B cell (primary cell): Measurements from ENCODE around the gene SPOCK1. TPM values are rescaled to one million over a fixed set of nuclear protein-coding genes. Genes with fewer than 3 reads are reported as not detected.

Experiments used
- ATAC-seq: fragments of 200-7000 bp; cut with Tn5 transposase; one replicate; pipeline ENCODE4 v1.10.0; 2021; ENCODE audit warnings: low read depth, mild to moderate bottlenecking, moderate number of reproducible peaks, moderate library complexity
- CTCF ChIA-PET: fragments of 350-600 bp; sonication (Branson Sonifier 250); formaldehyde crosslinking; loops from one replicate; lab custom pipeline; 2021; ENCODE audit warnings: antibody characterized with exemption, inconsistent platforms; lab: Charles Lee
- POLR2A ChIA-PET: fragments of 350-600 bp; sonication (Branson Sonifier 250); formaldehyde crosslinking; loops from one replicate; lab custom pipeline; 2021; ENCODE audit warnings: antibody characterized with exemption; lab: Charles Lee
- DNase-seq: peaks from one replicate; pipeline ENCODE4 v3.0.0; 2013
- H2AFZ ChIP-seq: 2 replicates; pipeline ENCODE4 v1.6.1; 2012; ENCODE audit warnings: mild to moderate bottlenecking, low read depth, low read length; ENCODE audit not compliant: insufficient read depth, poor library complexity, severe bottlenecking
- H3K27ac ChIP-seq, 2 donors: 1 replicate in 1 of 2; 2 replicates in 1 of 2; pipeline ENCODE4 v1.5.1; 2012 to 2013; ENCODE audit warnings: low read length in 2 of 2, mild to moderate bottlenecking in 2 of 2, moderate library complexity in 1 of 2
- H3K27me3 ChIP-seq, 4 experiments: fragments of 200-600 bp in 1 of 4; sonication (generic) in 1 of 4; replicated peaks in 1 of 4; 1 replicate in 2 of 4; 2 replicates in 2 of 4; pipeline versions ENCODE4 v1.6.1 to v1.7.0; 2013 to 2016; ENCODE audit warnings: low read length in 3 of 4, mild to moderate bottlenecking in 2 of 4, mixed read lengths in 1 of 4, moderate library complexity in 1 of 4; ENCODE audit not compliant: insufficient read depth in 4 of 4, control insufficient read depth in 3 of 4; ENCODE audit errors: control extremely low read depth in 1 of 4
- H3K36me3 ChIP-seq, 2 experiments: replicated peaks in 1 of 2; 1 replicate in 1 of 2; 2 replicates in 1 of 2; pipeline versions ENCODE4 v1.6.1 to v1.7.1; 2013; ENCODE audit warnings: low read length in 1 of 2; ENCODE audit not compliant: insufficient read depth in 2 of 2, control insufficient read depth in 1 of 2; ENCODE audit errors: control extremely low read depth in 1 of 2, extremely low read depth in 1 of 2
- H3K4me1 ChIP-seq, 2 donors: fragments of 200-600 bp in 1 of 2; sonication (generic) in 1 of 2; 1 replicate in 1 of 2; 2 replicates in 1 of 2; pipeline versions ENCODE4 v1.5.1 to v1.6.1; 2013 to 2017; ENCODE audit warnings: low read length in 2 of 2; ENCODE audit not compliant: control insufficient read depth in 2 of 2, insufficient read depth in 2 of 2
- H3K4me2 ChIP-seq: replicated peaks from 2 replicates; pipeline ENCODE3; 2012; ENCODE audit warnings: mild to moderate bottlenecking, low read depth, low read length; ENCODE audit not compliant: poor library complexity, severe bottlenecking
- H3K4me3 ChIP-seq, 5 experiments: fragments of 200-600 bp in 1 of 5; sonication (generic) in 1 of 5; 1 replicate in 3 of 5; 2 replicates in 2 of 5; pipeline versions ENCODE4 v1.5.1 to v1.7.0; 2011 to 2016; ENCODE audit warnings: low read length in 4 of 5, mild to moderate bottlenecking in 4 of 5, low read depth in 2 of 5, control low read depth in 1 of 5, moderate library complexity in 1 of 5; ENCODE audit not compliant: insufficient read depth in 1 of 5; ENCODE audit errors: control extremely low read depth in 1 of 5, extremely low read depth in 1 of 5
- H3K79me2 ChIP-seq: fragments of 200-600 bp; sonication (generic); one replicate; pipeline ENCODE4 v1.6.0; 2016; ENCODE audit warnings: low read length; ENCODE audit not compliant: control insufficient read depth, insufficient read depth
- H3K9ac ChIP-seq: fragments of 200-600 bp; sonication (generic); 2 replicates; pipeline ENCODE4 v1.6.1; 2017; ENCODE audit warnings: mild to moderate bottlenecking, low read length, moderate library complexity
- H3K9me3 ChIP-seq, 3 donors: one replicate each; pipeline versions ENCODE4 v1.6.1 to v1.7.1; 2013; ENCODE audit warnings: low read length in 2 of 3; ENCODE audit not compliant: control insufficient read depth in 2 of 3, insufficient read depth in 1 of 3; ENCODE audit errors: control extremely low read depth in 1 of 3
- H4K20me1 ChIP-seq: 2 replicates; pipeline ENCODE4 v1.6.0; 2012; ENCODE audit warnings: mild to moderate bottlenecking, low read length; ENCODE audit not compliant: insufficient read depth, control insufficient read depth, poor library complexity, severe bottlenecking
- H3K27ac Mint-ChIP-seq: one replicate; pipeline ENCODE4 v1.8.0; 2021; ENCODE audit warnings: mixed read lengths
- H3K27me3 Mint-ChIP-seq: one replicate; pipeline ENCODE4 v1.8.0; 2021; ENCODE audit warnings: mixed read lengths
- H3K4me1 Mint-ChIP-seq: one replicate; pipeline ENCODE4 v1.8.0; 2021; ENCODE audit warnings: mixed read lengths
- H3K4me3 Mint-ChIP-seq: one replicate; pipeline ENCODE4 v1.8.0; 2021; ENCODE audit warnings: mixed read lengths
- H3K9me3 Mint-ChIP-seq: one replicate; pipeline ENCODE4 v1.8.0; 2022; ENCODE audit warnings: mixed read lengths; ENCODE audit not compliant: insufficient read depth
- CTCF ChIP-seq: fragments of 200-600 bp; IDR thresholded peaks from one replicate; pipeline ENCODE4 v1.8.0; 2022; ENCODE audit warnings: antibody characterized with exemption, mild to moderate bottlenecking
- EZH2 ChIP-seq: IDR thresholded peaks from 2 replicates; pipeline ENCODE4 v1.6.1; 2012; ENCODE audit warnings: borderline replicate concordance, low read depth, mild to moderate bottlenecking, moderate library complexity, low read length; ENCODE audit not compliant: insufficient read depth, poor library complexity, severe bottlenecking
- WGBS: methylation state at CpG from one replicate; pipeline ENCODE4 v1.1.5; 2013; ENCODE audit warnings: missing lambda C conversion rate; ENCODE audit not compliant: insufficient coverage; 5-methylcytosine and 5-hydroxymethylcytosine counted together
- intact Hi-C: fragments of 100-400 bp; cut with micrococcal nuclease; formaldehyde crosslinking; loops from one replicate; pipeline ENCODE4 v1.10.0; 2022
- polyA plus RNA-seq: library from polyadenylated mRNA; depleted of rRNA; stranded (reverse); fragments of >200 nt; gene quantifications from 2 replicates; pipeline ENCODE4 v1.2.3, GENCODE V29; 2012
- total RNA-seq, 2 donors: library from RNA; stranded (reverse); fragments of 120-200 nt in 1 of 2; gene quantifications; 1 replicate in 1 of 2; 2 replicates in 1 of 2; pipeline versions ENCODE4 v1.2.3 to v1.2.4, GENCODE V29; 2013 to 2022

Gene SPOCK1
- total and polyA plus RNA-seq, 2 donors (not counting 1 experiment from before 2014, with no cell fraction given): not detected

- Histone ChIP-seq H3K36me3 (no peaks in the 10 kb centered on the region), H3K4me3 (no peak overlapping the region), H3K27ac (no peak overlapping the region), H3K4me2 (no peak overlapping the region), H3K9me3 (no peaks in the 10 kb centered on the region), H3K9ac (no peak overlapping the region), H3K27me3 (peaks cover 0 to 2% (median 0%) of the 10 kb centered on the region in 4 experiments), H3K4me1 (no peaks in the 10 kb centered on the region), H2AFZ (no peak overlapping the region), H4K20me1 (no peaks in the 10 kb centered on the region), H3K79me2 (no peaks in the 10 kb centered on the region)
- H3K27me3 Mint-ChIP-seq: no peaks in the 10 kb centered on the region
- H3K9me3 Mint-ChIP-seq: no peaks in the 10 kb centered on the region
- CTCF ChIA-PET: interaction anchor here (0.5 kb wide), 1 partner anchor 16 kb away, joined by 3 read pairs; no protein-coding TSS in a partner anchor
- no peak overlapping the region for H3K4me3 Mint-ChIP-seq
- POLR2A ChIA-PET: no interaction called here
- H3K27ac Mint-ChIP-seq: no peak overlapping the region
- DNase-seq (no peak), ATAC-seq (no peak)
- WGBS: 83% methylated on average over 1 of the region's 4 CpGs
- TF ChIP-seq EZH2 (no peak), CTCF (no peak)
- H3K4me1 Mint-ChIP-seq: no peaks in the 10 kb centered on the region
- intact Hi-C loops: no loop called here
Measured at GRCh38 chr5:137128012-137128411, 371.1 kb downstream of the SPOCK1 start.

GRCh38 chr5:137126829-137127228 lies 372.3 kb downstream of the SPOCK1 start:
- Histone ChIP-seq H3K36me3 (no peaks in the 10 kb centered on the region), H4K20me1 (no peaks in the 10 kb centered on the region), H2AFZ (no peak overlapping the region), H3K9ac (no peak overlapping the region), H3K4me3 (no peak overlapping the region), H3K27me3 (peaks cover 0 to 2% (median 0%) of the 10 kb centered on the region in 4 experiments), H3K27ac (no peak overlapping the region), H3K4me2 (no peak overlapping the region), H3K4me1 (no peaks in the 10 kb centered on the region), H3K79me2 (no peaks in the 10 kb centered on the region), H3K9me3 (no peaks in the 10 kb centered on the region)
- no peak overlapping the region for H3K27ac Mint-ChIP-seq
- 100% methylated on average over 1 of the region's 1 CpG for WGBS
- ChIA-PET POLR2A (no interaction called here), CTCF (no interaction called here)
- H3K4me3 Mint-ChIP-seq: no peak overlapping the region
- DNase-seq (no peak), ATAC-seq (no peak)
- no peaks in the 10 kb centered on the region for H3K4me1 Mint-ChIP-seq
- H3K9me3 Mint-ChIP-seq: no peaks in the 10 kb centered on the region
- no peaks in the 10 kb centered on the region for H3K27me3 Mint-ChIP-seq
- intact Hi-C loops: no loop called here
- no peak for TF ChIP-seq EZH2
- no peak for TF ChIP-seq CTCF
